ENCODE data around the gene LST1.
A peak's percentile ranks its signal among the peaks of the same experiment; 100 is the strongest.

DNA sequence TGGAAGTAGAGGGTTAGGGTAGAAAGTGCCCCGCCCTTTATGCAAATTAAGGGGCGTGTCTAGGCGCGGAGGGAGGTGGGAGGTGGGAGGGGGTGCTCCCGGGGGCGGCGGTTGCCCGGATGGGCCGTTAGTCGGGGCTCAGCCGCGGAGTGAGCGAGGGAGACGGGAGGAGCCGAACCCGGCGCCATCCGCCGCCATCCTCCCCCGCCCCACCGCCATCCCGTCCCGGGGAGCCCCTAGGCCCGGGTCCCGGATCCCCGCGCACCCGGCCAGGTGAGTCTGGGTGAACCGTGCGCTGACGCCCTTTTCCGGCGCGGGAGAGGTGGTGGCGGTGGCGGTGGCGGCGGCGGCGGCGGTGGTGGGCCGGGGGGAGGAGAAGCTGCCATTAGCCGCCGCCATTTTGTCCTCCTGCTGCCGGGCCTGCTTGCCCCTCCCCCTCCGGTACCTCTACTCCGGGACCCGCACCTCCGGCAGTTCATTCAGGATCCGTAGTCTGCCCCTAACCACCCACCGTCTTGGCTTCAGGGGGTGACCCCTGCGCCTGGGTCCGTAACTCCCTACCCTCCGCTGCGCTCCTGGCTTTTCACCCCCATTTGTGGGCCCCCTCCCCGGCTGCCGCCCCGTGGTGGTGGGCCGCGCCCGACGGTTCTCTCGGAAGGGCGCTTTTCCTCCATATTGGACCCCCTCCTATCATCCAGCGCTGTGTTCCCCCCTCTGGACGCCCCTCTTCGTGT, 34.7 kb downstream of the LST1 start, which contains the start of gene PRRC2A:
- TF ChIP-seq CTCF (IDR thresholded peaks at IDR 0.05) (peak in 1 of 6 experiments; percentile 9), POLR2A (IDR thresholded peaks at IDR 0.05) (peak in 3 of 4 donors; percentile 35 to 71 (median 48)), POLR2AphosphoS5 (IDR thresholded peaks at IDR 0.05) (peak; percentile 28 to 45), EP300 (IDR thresholded peaks at IDR 0.05) (no peak)

Measured in upper lobe of left lung (tissue), 4 donors.